ENCODE data around the gene AGPAT1. TPM values are rescaled to one million over a fixed set of nuclear protein-coding genes. Genes with fewer than 3 reads are reported as not detected.
"Not testable (repeated sequence)": the region's sequence is repeated elsewhere in the genome, so short reads cannot be mapped to it uniquely, and the experiment has no call there.

Gene AGPAT1
- total RNA-seq, 2 experiments from 2014 or later, result 24.5 to 28.1 TPM

- TF ChIP-seq EZH2phosphoT487 (IDR thresholded peaks at IDR 0.05; ENCODE audit: borderline replicate concordance, low read depth, low read length) (no peak), CTCF (conservative IDR thresholded peaks at IDR 0.05; ENCODE audit: low read length) (no peak)
- H3K79me2 ChIP-seq (ENCODE audit: insufficient read depth, low read depth, low read length), result peaks cover 31% of the 10 kb centered on the region; the same call in 1 of the 2 replicates
- H3K9me2 ChIP-seq (ENCODE audit: insufficient read depth, low read length), result no peaks in the 10 kb centered on the region
- H3K36me3 ChIP-seq (ENCODE audit: insufficient read depth, low read length), result peaks cover 40% of the 10 kb centered on the region
- peak overlapping the region; percentile 86 for H3K4me2 ChIP-seq (ENCODE audit: low read length)
- DNase-seq (ENCODE audit: low spot score), result no peak
- peak overlapping the region; percentile 79 for H3K27ac ChIP-seq (ENCODE audit: low read depth, low read length, poor library complexity, severe bottlenecking)
- H3K4me3 ChIP-seq (ENCODE audit: low read depth, low read length, poor library complexity, severe bottlenecking), result peak overlapping the region; percentile 92
- H4K20me1 ChIP-seq (ENCODE audit: insufficient read depth, low read length), result no peaks in the 10 kb centered on the region
- peaks cover 50% of the 10 kb centered on the region for H3K4me1 ChIP-seq (ENCODE audit: insufficient read depth, low read length, poor library complexity, severe bottlenecking)
- H3K9me3 ChIP-seq (ENCODE audit: low read length), result no peaks in the 10 kb centered on the region
- CTCF ChIA-PET (ENCODE audit: unreplicated experiment), result no interaction called here
- no peak overlapping the region for H2AFZ ChIP-seq (ENCODE audit: low read length)
- no TSS peak for BruUV-seq (replicated peaks)
- intact Hi-C loops (cut with micrococcal nuclease; ENCODE audit: unreplicated experiment), result no loop called here
- POLR2A ChIA-PET, result interaction anchor here (0.8 to 3.3 kb wide), 3 partner anchors 9 to 79 kb away, joined by 3 to 16 read pairs (median 3); partner anchors contain the start of gene AGPAT1
Observed at GRCh38 chr6:32188381-32189068, 12.6 kb upstream of the AGPAT1 start.

DNA sequence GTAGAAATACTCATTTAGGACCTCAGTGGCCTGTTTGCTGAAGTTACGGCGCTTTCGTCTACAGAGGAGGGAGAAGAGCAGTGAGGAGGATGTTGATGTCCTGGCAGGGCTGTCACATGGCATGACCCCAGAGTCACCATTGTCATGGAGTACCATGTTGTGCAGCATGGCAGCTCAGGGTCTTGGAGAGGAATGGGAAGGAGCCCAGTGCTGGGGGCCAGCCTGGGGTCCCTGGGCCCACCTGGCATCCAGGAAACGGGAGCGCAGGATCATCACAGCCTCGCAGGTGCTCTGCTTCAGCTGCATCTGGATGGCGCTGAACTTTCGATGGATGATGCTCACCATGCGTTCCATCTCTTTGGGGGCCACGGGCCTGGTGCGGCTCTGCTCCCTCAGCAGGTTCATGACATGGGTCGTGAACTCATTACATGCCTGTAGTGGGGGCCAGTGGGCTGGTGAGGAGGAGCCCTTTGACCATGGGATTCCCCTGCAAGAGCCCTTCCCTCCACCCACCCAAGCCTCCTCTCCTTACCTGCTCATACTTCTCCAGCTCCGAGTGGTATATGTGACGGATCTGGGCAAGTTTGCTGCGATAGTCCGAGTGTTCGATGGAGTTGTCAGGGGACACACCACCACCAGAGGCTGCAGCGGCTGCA, 12.0 kb upstream of the AGPAT1 start:
- peaks cover 46% of the 10 kb centered on the region for H3K36me3 ChIP-seq (ENCODE audit: insufficient read depth, low read length)
- peak overlapping the region; percentile 6 for H3K27ac ChIP-seq (ENCODE audit: low read depth, low read length, poor library complexity, severe bottlenecking)
- H4K20me1 ChIP-seq (ENCODE audit: insufficient read depth, low read length); BruUV-seq (replicated peaks); H3K4me3 ChIP-seq (ENCODE audit: low read depth, low read length, poor library complexity, severe bottlenecking); H3K4me2 ChIP-seq (ENCODE audit: low read length); intact Hi-C loops (cut with micrococcal nuclease; ENCODE audit: unreplicated experiment); H3K9me3 ChIP-seq (ENCODE audit: low read length); CTCF ChIA-PET (ENCODE audit: unreplicated experiment); POLR2A ChIA-PET; H3K9me2 ChIP-seq (ENCODE audit: insufficient read depth, low read length); H2AFZ ChIP-seq (ENCODE audit: low read length); DNase-seq (ENCODE audit: low spot score): not testable (repeated sequence)
- peaks cover 44% of the 10 kb centered on the region for H3K4me1 ChIP-seq (ENCODE audit: insufficient read depth, low read length, poor library complexity, severe bottlenecking)
- H3K79me2 ChIP-seq (ENCODE audit: insufficient read depth, low read depth, low read length), result peaks cover 31% of the 10 kb centered on the region; the same call in 1 of the 2 replicates

GRCh38 chr6:32187009-32187709, 11.3 kb upstream of the AGPAT1 start:
- Histone ChIP-seq H3K27ac (ENCODE audit: low read depth, low read length, poor library complexity, severe bottlenecking) (peak overlapping the region; percentile 6), H4K20me1 (ENCODE audit: insufficient read depth, low read length) (no peaks in the 10 kb centered on the region), H3K79me2 (ENCODE audit: insufficient read depth, low read depth, low read length) (peaks cover 26% of the 10 kb centered on the region; the same call in 1 of the 2 replicates), H3K4me3 (ENCODE audit: low read depth, low read length, poor library complexity, severe bottlenecking) (no peak overlapping the region), H3K9me2 (ENCODE audit: insufficient read depth, low read length) (no peaks in the 10 kb centered on the region), H3K36me3 (ENCODE audit: insufficient read depth, low read length) (peaks cover 53% of the 10 kb centered on the region), H2AFZ (ENCODE audit: low read length) (no peak overlapping the region), H3K4me1 (ENCODE audit: insufficient read depth, low read length, poor library complexity, severe bottlenecking) (peaks cover 43% of the 10 kb centered on the region), H3K4me2 (ENCODE audit: low read length) (peak overlapping the region; percentile 27; the same call in 1 of the 2 replicates), H3K9me3 (ENCODE audit: low read length) (no peaks in the 10 kb centered on the region)
- ChIA-PET CTCF (ENCODE audit: unreplicated experiment) (no interaction called here), POLR2A (no interaction called here)
- no peak for DNase-seq (ENCODE audit: low spot score)
- intact Hi-C loops (cut with micrococcal nuclease; ENCODE audit: unreplicated experiment), result no loop called here
- TF ChIP-seq CTCF (conservative IDR thresholded peaks at IDR 0.05; ENCODE audit: low read length) (no peak), EZH2phosphoT487 (IDR thresholded peaks at IDR 0.05; ENCODE audit: borderline replicate concordance, low read depth, low read length) (no peak)
- BruUV-seq (replicated peaks), result no TSS peak

GRCh38 chr6:32186151-32186840, 10.4 kb upstream of the AGPAT1 start:
- Histone ChIP-seq H3K36me3 (ENCODE audit: insufficient read depth, low read length) (peaks cover 56% of the 10 kb centered on the region), H3K4me2 (ENCODE audit: low read length) (0 out of 2 replicates have a peak overlapping the region, but pooled peaks have one; percentile 27), H3K79me2 (ENCODE audit: insufficient read depth, low read depth, low read length) (peaks cover 17% of the 10 kb centered on the region; the same call in 1 of the 2 replicates), H3K4me1 (ENCODE audit: insufficient read depth, low read length, poor library complexity, severe bottlenecking) (peaks cover 42% of the 10 kb centered on the region)
- H3K9me2 ChIP-seq (ENCODE audit: insufficient read depth, low read length); intact Hi-C loops (cut with micrococcal nuclease; ENCODE audit: unreplicated experiment); CTCF ChIA-PET (ENCODE audit: unreplicated experiment); H2AFZ ChIP-seq (ENCODE audit: low read length); H4K20me1 ChIP-seq (ENCODE audit: insufficient read depth, low read length); POLR2A ChIA-PET; H3K4me3 ChIP-seq (ENCODE audit: low read depth, low read length, poor library complexity, severe bottlenecking); BruUV-seq (replicated peaks); H3K9me3 ChIP-seq (ENCODE audit: low read length); DNase-seq (ENCODE audit: low spot score); H3K27ac ChIP-seq (ENCODE audit: low read depth, low read length, poor library complexity, severe bottlenecking): not testable (repeated sequence)
